ENCODE measurements around the gene JMJD6.

Gene JMJD6

DNA sequence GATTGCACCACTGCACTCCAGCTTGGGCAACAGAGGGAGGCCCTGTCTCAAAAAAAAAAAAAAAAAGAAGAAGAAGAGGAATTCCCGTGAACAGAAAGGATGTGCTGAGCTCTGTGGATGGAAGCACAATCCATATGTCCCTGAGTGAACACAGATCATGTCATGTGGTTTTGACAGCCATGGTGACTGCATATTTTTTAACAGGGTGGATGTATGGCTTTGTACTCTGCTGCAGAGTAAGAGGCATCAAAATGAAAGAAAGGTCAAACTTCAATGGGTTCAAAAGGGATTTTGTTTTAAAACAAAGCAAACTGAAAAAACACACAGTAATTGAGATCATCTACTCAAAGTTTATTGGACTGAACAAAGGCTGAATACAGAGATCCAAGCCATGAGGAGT lies 47.2 kb downstream of the JMJD6 start:
- DNase-seq (ENCODE audit: low spot score) = no peak

DNA sequence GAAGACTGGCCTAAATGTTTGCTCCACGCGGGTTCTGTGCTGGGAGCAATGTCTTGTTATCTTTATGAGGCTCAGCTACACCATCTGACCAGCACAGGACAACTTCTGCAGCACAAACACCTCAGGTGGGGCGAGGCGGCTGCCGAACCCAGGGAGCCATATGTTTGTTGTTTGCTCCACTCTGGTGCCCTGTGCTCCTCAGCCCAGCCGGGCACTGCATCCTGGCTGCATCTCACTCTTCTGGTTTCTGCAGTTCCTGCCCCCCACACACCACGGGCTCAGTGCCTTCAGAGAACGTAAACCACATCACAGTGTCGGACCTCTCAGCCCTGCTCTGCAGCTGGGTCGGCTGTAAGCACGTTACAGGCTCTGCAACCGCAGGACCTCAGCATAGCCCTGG lies 48.1 kb downstream of the JMJD6 start:
- DNase-seq (ENCODE audit: low spot score) = peak; percentile 26

DNA sequence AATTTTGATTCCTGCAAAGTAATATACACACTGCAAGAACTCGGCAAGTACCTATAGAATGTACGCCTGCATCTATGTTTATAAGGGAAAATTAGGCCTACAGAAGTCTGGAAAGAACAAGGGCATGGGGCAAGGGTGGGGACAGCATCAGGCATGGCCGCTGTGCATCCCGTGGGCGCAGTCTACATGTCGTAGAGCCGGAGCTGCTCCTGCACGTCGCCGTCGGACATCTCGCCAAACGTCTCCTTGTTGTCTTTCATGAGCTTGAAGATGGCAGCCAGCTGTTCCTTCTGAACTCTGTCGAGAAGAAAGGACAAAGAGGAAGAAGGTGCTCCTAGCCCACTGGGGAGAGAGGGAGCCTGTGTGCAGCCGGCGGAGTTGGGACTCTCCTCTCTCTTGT lies 49.0 kb downstream of the JMJD6 start:
- DNase-seq (ENCODE audit: low spot score) = no peak

DNA sequence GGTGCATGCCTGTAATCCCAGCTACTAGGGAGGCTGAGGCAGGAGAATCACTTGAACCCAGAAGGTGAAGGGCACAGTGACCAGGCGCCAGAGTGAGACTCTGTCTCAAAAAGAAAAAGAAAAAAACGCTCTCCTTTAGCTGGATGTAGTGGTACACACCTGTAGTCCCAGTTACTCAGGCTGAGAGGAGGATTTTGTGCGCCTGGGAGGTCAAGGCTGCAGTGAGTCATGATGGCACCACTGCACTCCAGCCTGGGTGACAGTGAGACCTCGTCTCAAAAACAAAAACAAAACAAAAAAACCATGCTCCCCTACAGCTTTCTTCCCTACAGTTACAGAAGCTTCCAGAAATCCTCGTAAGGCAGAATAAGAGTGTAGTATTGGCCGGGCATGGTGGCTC lies 49.8 kb downstream of the JMJD6 start:
- DNase-seq (ENCODE audit: low spot score) = no peak

DNA sequence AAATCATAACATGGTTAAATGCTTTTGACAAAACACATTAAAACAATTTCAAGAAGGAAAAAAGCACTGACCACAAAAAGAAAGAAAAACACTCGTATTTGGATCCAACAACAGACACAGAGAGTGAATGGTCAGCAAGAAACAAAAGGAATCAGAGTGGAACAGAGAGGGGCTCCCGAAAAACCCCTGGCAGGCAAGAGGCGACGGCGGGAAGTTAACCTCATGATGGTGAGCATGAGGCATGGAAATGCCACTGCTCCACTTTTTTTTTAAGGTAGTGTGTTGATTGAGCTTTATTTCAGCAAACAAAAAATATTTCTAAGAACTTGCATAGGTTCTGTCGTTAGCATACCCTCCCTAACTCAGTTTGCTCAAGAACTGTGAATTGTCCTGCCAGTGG lies 50.8 kb downstream of the JMJD6 start:
- no peak for DNase-seq (ENCODE audit: low spot score)

DNA sequence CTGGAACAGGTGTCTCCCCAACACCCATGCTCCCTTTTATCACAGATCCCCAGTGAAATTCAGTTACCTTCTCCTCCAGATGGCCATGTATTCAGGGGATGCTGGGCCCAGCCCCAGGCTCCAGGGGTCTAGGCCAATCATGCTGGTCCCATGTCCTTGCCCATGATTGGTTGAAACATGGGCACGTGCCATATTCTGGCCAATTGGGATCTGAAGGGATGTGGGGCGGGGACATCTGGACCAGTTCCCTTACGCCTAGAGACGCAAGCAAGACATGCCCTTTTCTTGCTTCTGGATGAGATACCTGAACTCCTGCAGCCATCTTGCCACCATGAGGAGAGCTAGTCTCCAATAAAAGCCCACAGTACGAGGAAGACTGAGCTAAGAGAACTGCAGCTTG lies 51.8 kb downstream of the JMJD6 start:
- no peak for DNase-seq (ENCODE audit: low spot score)

DNA sequence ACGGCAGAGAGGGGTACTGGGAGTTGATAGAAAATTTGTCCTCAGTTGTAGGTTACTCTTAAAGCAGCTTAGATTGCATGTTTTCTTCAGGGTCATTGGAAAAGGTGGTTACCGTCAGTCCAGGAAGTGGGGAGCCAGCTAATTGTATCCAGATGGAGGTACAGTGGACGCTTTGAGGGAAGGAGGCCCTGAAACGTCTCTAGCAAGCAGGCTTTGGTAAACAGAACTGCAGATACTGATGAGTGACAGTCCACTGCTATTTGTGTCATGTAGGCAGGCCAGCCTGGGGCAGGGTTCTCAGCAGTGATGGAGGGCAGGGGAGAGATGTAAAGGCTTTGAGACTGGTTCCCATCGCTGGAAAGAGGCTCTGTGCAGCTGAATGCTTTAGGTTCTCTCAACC lies 52.7 kb downstream of the JMJD6 start:
- no peak for DNase-seq (ENCODE audit: low spot score)

DNA sequence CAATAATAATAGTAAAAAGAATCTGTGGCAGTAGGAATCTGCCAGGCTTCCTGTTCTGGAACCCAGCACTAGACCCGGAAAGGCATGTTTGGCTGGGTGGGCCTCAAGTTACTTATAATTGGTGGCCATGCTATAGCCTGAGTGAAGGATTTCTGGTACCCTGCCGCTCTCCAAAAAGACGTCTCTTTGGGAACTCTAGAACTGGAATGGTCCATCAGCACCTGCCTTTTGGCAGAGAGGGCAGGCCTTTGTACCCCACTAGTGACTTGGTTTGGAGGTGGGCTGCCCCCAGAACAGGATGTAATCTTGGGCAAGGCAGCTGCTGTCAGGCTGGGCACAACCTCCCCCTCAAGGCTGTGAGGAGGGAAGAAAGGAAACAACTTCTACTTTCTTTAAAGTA lies 53.5 kb downstream of the JMJD6 start:
- DNase-seq (ENCODE audit: low spot score) = no peak

DNA sequence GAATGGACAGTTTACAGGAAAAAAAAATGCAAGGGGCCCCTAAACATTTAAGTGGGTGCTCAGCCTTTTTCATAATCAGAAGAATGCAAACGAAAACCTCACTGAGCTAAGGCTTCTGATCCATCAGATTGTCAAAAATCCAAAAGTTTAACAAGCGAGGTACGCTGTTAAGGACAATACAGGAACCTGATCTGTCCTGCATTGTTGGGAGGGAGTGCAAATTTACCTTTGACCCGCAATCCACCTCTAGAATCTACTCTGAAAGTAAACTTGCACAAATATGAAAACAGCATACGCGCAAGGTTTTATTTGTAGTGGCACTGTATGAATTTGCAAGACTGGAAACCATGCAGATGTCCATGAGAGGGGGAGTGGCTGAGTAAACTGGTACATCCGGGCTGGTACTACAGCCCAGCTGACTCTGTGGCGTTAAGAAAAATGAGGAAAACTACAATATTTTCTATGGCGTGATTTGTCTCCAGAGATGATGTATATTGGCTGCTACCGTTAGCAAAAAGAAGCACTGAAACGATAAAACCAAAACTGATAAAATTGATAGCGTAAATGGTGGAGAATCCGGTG lies 54.0 kb downstream of the JMJD6 start:
- no peak for DNase-seq (ENCODE audit: low spot score)

DNA sequence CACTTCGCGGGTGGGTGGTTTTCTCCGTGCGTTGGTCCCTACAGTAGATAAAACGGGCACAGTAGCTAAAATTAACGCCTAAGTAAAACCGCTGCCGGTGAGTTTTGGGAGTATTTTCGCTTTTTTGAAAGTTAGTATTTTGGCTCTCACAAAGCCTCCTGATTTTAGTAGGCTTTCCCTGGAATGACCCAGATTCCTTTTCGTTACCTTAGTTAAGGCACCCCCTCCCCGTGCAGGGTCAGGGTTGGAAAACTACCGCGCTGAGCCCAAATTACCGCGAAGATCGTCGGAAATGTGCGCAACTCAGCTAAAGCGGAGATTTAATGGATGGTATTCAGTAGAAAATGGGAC lies 54.5 kb downstream of the JMJD6 start:
- no peak for DNase-seq (ENCODE audit: low spot score)

DNA sequence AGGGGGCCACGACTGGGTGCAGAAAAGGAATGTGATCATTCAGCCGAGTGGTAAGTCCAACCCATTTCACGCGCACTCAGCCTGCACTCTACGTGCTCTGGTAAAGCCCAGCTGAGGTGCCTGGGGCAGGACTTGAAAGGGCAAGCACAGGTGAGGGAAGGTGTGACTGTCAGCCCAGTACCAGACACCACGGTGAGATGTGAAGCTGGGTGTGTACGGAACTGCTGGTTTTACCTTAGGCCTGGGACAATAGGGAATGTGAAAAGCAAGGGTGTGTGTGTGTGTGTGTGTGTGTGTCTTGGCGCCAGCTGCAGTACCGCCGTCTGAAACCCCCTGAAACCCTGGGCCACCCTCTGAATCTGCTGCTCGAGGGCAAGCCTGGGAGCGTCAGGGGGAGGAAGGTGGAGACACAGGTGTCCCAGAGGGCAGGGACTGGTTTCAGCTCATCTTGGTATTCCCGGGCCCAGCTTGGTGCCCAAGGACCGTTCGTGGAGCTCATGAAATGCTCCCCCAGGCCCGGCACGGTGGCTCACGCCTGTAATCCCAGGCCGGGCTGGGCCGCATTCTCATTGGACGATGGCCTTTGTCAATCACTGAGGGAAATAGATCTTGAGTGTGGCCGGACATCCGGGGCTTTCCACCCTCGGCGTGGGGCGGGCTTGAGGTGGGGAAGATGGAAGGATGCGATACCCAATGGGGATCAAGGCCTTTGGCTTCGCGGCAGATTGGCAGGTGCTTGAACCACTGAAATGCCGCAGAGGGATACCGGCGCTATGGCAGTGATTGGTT lies 55.1 kb downstream of the JMJD6 start:
- peak; percentile 100 for DNase-seq (ENCODE audit: low spot score)

DNA sequence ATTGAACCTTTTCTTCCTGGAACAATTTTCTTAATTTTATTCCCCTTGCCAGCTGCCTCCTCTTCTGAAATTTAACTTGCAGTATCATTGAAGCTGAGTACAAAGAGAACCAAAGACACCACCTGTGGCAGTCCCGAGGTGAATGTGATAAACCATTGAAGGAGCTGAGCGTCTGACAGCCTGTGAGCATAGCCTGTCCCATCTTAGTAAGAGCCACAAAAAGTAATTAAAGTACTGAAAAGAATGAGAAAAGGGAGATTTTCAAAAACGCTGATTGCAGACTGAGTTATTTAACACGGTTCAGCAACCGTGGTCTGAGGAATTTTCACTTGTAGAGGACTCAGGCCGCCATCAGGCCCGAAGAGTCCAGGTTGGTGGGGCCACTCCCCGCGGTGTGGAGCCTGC lies 55.7 kb downstream of the JMJD6 start:
- DNase-seq (ENCODE audit: low spot score) = no peak

DNA sequence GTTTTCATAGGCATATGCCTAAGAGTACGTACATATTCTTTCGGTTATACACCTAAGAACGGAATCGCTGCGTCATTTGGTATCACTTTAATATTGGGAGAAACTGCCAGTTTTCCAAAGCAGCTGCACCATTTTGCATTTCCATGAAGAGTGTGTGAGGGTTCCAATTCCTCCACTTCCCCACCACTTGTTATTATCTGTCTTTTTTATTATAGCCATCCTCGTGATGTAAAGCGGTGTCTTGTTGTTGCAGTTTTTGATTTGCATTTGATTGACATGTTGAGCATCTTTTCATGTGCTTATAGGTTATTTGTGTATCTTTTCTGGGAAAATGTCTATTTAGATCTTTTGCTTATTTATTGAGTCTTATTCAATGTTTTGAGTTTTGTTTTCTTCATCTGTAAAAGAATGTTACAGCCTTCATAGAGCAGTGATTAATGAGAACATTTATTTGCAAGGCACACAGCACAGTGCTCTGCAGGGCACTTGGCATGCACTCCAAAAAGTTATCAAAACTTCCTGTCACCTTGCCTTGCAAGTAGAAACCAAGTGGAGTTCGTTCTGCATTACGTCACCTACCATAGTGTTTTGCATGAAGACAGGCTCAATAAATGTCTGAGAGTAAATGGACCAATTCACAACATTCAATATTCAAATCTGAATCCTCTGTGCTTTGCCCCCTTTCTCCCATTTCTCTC lies 56.2 kb downstream of the JMJD6 start:
- no peak for DNase-seq (ENCODE audit: low spot score)
